SU-DHL-6 (cell line): ENCODE measurements around the gene CEP350.

Experiments
- EZH2phosphoT487 ChIP-seq: fragments of 200-600 bp; sonication (generic), shearing (Covaris generic); conservative IDR thresholded peaks from 2 replicates; pipeline ENCODE4 v1.6.1; 2018; ENCODE audit warnings: mild to moderate bottlenecking, antibody characterized with exemption, low read length, moderate library complexity, mixed read lengths
- TF ChIP-seq, protein P1 (sequence below): fragments of 200-600 bp; sonication (generic); IDR thresholded peaks from one replicate; pipeline ENCODE4 v1.5.1; 2017; ENCODE audit warnings: antibody characterized with exemption, mild to moderate bottlenecking, low read length, moderate library complexity; ENCODE audit not compliant: insufficient read depth, poor library complexity, severe bottlenecking

GRCh38 chr1:180123463-180123936 lies 168.9 kb downstream of the CEP350 start:
- TF ChIP-seq, protein P1, sequence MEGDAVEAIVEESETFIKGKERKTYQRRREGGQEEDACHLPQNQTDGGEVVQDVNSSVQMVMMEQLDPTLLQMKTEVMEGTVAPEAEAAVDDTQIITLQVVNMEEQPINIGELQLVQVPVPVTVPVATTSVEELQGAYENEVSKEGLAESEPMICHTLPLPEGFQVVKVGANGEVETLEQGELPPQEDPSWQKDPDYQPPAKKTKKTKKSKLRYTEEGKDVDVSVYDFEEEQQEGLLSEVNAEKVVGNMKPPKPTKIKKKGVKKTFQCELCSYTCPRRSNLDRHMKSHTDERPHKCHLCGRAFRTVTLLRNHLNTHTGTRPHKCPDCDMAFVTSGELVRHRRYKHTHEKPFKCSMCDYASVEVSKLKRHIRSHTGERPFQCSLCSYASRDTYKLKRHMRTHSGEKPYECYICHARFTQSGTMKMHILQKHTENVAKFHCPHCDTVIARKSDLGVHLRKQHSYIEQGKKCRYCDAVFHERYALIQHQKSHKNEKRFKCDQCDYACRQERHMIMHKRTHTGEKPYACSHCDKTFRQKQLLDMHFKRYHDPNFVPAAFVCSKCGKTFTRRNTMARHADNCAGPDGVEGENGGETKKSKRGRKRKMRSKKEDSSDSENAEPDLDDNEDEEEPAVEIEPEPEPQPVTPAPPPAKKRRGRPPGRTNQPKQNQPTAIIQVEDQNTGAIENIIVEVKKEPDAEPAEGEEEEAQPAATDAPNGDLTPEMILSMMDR = no peak
- TF ChIP-seq EZH2phosphoT487 = no peak
